Karpas-422 (cell line): ENCODE results near the gene SLIRP. TPM values are rescaled to one million over a fixed set of nuclear protein-coding genes. Genes with fewer than 3 reads are reported as not detected.
"Not testable (repeated sequence)": the region's sequence is repeated elsewhere in the genome, so short reads cannot be mapped to it uniquely, and the experiment has no call there.

ENCODE experiments used
- DNase-seq: peaks from one replicate; pipeline ENCODE4 v3.0.0-alpha.2; 2015
- H2AFZ ChIP-seq: fragments of 200-600 bp; sonication (generic); 2 replicates; pipeline ENCODE4 v1.6.1; 2014; ENCODE audit warnings: antibody characterized with exemption, low read length, mixed read lengths
- H3K27ac ChIP-seq: fragments of 200-600 bp; sonication (generic); 2 replicates; pipeline ENCODE4 v1.5.1; 2014; ENCODE audit warnings: mild to moderate bottlenecking, low read length, moderate library complexity
- H3K27me3 ChIP-seq: fragments of 200-600 bp; sonication (generic); 2 replicates; pipeline ENCODE4 v1.6.1; 2014; ENCODE audit warnings: low read length, mixed read lengths
- H3K36me3 ChIP-seq: fragments of 200-600 bp; sonication (generic); 2 replicates; pipeline ENCODE4 v1.6.1; 2014; ENCODE audit warnings: low read length, mixed read lengths; ENCODE audit not compliant: insufficient read depth
- H3K4me1 ChIP-seq: fragments of 200-600 bp; sonication (generic); 2 replicates; pipeline ENCODE4 v1.6.1; 2014; ENCODE audit warnings: mild to moderate bottlenecking, low read length, mixed read lengths
- H3K4me2 ChIP-seq: fragments of 200-600 bp; sonication (generic); 2 replicates; pipeline ENCODE4 v1.6.1; 2014; ENCODE audit warnings: low read length, low read depth, mild to moderate bottlenecking; ENCODE audit not compliant: poor library complexity, severe bottlenecking
- H3K4me3 ChIP-seq: fragments of 200-600 bp; sonication (generic); 2 replicates; pipeline ENCODE4 v1.5.1; 2014; ENCODE audit warnings: mild to moderate bottlenecking, antibody characterized with exemption, low read length, mixed read lengths
- H3K79me2 ChIP-seq: fragments of 200-600 bp; sonication (generic); 2 replicates; pipeline ENCODE4 v1.6.1; 2014; ENCODE audit warnings: mild to moderate bottlenecking, low read length, mixed read lengths
- H3K9ac ChIP-seq: fragments of 200-600 bp; sonication (generic); 2 replicates; pipeline ENCODE4 v1.6.0; 2014; ENCODE audit warnings: low read length
- H3K9me2 ChIP-seq: fragments of 200-600 bp; sonication (generic), shearing (Covaris generic); replicated peaks from 2 replicates; pipeline ENCODE4 v1.6.0; 2014; ENCODE audit warnings: mild to moderate bottlenecking, low read length, moderate library complexity; ENCODE audit not compliant: insufficient read depth
- H3K9me3 ChIP-seq: fragments of 300-700, 200-600 bp; sonication (generic); 2 replicates; pipeline ENCODE4 v1.6.1; 2014; ENCODE audit warnings: low read length, mixed read lengths
- H4K20me1 ChIP-seq: fragments of 200-600 bp; sonication (generic); 2 replicates; pipeline ENCODE4 v1.6.1; 2014; ENCODE audit warnings: mild to moderate bottlenecking, antibody characterized with exemption, low read length, low read depth; ENCODE audit not compliant: insufficient read depth
- total RNA-seq: library from RNA; depleted of rRNA; stranded (reverse); fragments of >200 nt; shearing (Covaris generic); gene quantifications from 2 replicates; pipeline ENCODE4 v1.2.3, GENCODE V29; 2014; ENCODE audit warnings: low replicate concordance

The SLIRP gene
- total RNA-seq, 1 experiment from 2014 or later = 204 TPM

DNA sequence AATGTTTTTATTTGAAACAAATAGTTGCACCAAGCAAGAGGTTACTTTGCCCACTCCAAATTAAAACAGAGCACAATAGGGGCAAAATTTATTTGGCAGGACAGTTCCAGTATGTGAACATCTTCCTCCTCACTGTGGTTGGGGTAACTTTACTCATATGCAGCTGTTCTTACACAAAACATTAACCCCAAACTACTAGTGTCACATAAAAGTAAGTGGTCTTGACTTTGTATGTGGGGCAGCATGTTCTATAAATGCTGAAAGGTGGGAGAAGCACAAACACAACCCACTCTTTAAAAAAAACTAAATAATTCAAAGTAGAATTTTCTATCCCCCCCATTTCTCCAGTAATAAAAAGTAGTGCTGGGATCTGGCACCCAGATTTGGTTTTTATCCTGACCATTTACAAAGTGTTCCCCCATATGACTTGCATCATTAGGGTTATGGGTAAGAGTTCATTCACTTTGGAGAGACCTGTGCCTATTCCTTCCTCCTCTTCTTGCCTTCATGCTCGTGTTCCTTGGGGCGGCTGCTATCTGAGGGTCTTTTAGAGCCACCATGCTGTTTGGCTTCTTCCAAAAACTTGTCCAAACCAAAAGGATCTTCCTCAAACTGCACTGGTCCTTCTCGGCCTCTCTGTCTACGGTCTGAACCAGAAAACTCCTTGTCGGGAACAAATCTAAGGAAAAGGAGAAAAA, 9.9 kb downstream of the SLIRP start:
- H2AFZ ChIP-seq = no peak overlapping the region
- no peak overlapping the region for H3K27ac ChIP-seq
- no peaks in the 10 kb centered on the region for H3K27me3 ChIP-seq
- H3K9me2 ChIP-seq = no peaks in the 10 kb centered on the region
- peaks cover 25% of the 10 kb centered on the region for H3K79me2 ChIP-seq
- H3K4me2 ChIP-seq = no peak overlapping the region
- H3K9me3 ChIP-seq = no peaks in the 10 kb centered on the region
- DNase-seq = no peak
- peaks cover 17% of the 10 kb centered on the region for H4K20me1 ChIP-seq
- H3K36me3 ChIP-seq = peaks cover 58% of the 10 kb centered on the region
- H3K4me1 ChIP-seq = no peaks in the 10 kb centered on the region
- H3K4me3 ChIP-seq = no peak overlapping the region
- H3K9ac ChIP-seq = no peak overlapping the region

DNA sequence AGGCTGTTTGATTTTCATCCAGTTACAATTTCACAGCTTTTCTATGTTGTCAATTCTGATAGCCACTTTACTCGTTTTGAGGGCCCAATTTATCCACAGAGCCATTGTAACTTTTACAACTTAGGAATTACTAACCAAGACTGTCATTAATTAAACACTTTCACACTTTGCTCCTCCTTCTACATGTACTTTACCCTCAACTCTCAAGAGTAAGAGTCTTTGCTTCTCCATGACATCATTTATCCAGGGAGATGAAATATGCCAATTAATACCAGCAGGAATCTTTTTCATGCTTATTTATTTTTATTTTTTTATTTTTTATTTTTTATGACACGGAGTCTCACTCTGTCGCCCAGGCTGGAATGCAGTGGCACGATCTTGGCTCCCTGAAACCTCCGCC, 13.5 kb downstream of the SLIRP start:
- Histone ChIP-seq H4K20me1 (no peaks in the 10 kb centered on the region), H3K9me2 (no peaks in the 10 kb centered on the region), H3K4me1 (peaks cover 9% of the 10 kb centered on the region), H3K27ac (no peak overlapping the region), H3K9me3 (no peaks in the 10 kb centered on the region), H3K4me2 (no peak overlapping the region), H3K79me2 (peaks cover 12% of the 10 kb centered on the region), H3K4me3 (no peak overlapping the region), H3K27me3 (no peaks in the 10 kb centered on the region), H2AFZ (no peak overlapping the region), H3K9ac (no peak overlapping the region), H3K36me3 (peaks cover 52% of the 10 kb centered on the region)
- no peak for DNase-seq

DNA sequence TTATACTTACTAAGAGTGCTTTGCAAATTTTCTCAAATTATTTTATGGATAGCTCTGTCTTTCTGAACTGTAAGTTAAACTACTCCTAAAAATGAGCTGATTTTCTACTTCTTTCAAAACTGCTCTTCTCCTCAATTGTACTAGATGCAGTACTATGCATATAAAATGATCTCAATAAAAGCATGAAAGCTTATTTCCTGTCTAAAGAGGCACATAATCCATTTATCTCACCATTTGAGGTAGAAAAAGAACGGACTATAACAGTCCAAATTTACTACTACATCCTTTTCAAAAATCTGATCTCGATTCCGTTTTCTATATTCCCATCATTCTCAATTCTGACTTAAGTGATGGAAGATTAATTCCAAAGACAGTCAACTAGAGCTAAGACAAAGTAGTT, 14.4 kb downstream of the SLIRP start:
- peaks cover 20% of the 10 kb centered on the region for H3K79me2 ChIP-seq
- H3K27me3 ChIP-seq = no peaks in the 10 kb centered on the region
- H3K4me2 ChIP-seq = no peak overlapping the region
- H3K4me1 ChIP-seq = peaks cover 9% of the 10 kb centered on the region
- H2AFZ ChIP-seq = no peak overlapping the region
- H4K20me1 ChIP-seq = no peaks in the 10 kb centered on the region
- no peak overlapping the region for H3K9ac ChIP-seq
- no peaks in the 10 kb centered on the region for H3K9me3 ChIP-seq
- peaks cover 53% of the 10 kb centered on the region for H3K36me3 ChIP-seq
- no peak for DNase-seq
- no peak overlapping the region for H3K4me3 ChIP-seq
- H3K27ac ChIP-seq = no peak overlapping the region
- H3K9me2 ChIP-seq = no peaks in the 10 kb centered on the region

DNA sequence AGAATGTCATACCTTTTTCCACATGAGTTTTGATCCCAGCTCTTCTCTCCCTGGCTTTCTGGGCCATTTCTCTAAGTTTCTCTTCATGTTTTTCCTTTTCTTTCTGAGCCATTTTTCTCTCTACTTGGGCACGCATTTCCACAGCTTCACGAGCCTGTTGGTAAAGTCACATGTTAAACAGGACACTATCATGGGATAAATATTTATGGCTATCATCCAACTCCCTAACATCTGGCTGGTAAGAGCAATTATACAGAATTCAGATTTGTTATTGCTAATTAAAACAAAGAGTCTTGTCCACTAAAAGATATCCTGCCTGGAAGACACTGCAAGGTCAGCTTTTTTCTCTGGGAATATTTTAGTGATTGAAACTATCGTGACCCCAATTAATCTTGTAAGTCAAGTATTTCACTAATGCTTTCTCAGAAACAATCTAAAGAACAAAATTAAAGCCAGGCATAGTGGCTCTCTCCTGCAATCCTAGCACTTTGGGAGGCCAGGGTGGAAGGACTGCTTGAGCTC, 23.1 kb downstream of the SLIRP start:
- Histone ChIP-seq H3K27ac (no peak overlapping the region), H3K4me3 (no peak overlapping the region), H3K79me2 (peaks cover 42% of the 10 kb centered on the region), H3K4me1 (peaks cover 11% of the 10 kb centered on the region), H3K36me3 (peaks cover 89% of the 10 kb centered on the region), H4K20me1 (no peaks in the 10 kb centered on the region), H3K27me3 (no peaks in the 10 kb centered on the region), H2AFZ (no peak overlapping the region), H3K9me2 (no peaks in the 10 kb centered on the region), H3K9ac (no peak overlapping the region), H3K9me3 (no peaks in the 10 kb centered on the region), H3K4me2 (no peak overlapping the region)
- DNase-seq = no peak

DNA sequence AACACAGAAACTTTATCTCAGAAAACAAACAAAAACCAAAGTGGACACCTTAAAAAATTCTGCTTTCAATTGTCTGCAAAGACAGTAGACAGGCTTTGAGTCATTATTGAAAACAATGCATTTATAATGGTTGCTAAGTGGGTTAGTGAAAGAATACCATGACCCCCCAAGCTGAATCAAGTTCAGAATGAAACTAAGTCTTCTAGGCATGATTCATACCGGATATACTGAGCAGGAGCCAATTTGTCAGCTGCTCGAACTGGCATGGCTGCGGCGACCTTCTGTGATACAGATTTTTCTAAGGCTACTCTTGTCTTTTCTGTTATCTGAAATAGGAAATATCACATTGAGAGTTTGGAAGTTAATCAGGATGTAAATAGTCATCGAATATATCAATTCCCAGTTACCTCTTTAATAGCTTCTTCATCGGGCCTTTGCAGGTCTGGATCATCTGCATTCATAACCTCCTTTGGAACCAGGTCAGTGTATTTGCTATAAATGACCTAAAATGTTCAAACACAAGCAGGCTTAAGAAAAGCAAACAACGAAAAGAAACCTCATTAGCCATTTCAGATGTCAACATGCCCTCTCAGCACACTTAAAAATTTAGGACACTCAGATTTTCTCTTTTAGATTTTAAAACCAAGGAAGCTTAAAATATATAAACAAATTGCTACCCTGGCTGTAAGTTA, 30.8 kb downstream of the SLIRP start:
- H4K20me1 ChIP-seq = peaks cover 5% of the 10 kb centered on the region; the same call in 1 of the 2 replicates
- no peak overlapping the region for H3K4me2 ChIP-seq
- H3K27ac ChIP-seq = no peak overlapping the region
- H3K79me2 ChIP-seq = peaks cover 57% of the 10 kb centered on the region
- no peaks in the 10 kb centered on the region for H3K27me3 ChIP-seq
- no peak overlapping the region for H2AFZ ChIP-seq
- no peaks in the 10 kb centered on the region for H3K9me3 ChIP-seq
- DNase-seq = no peak
- H3K9ac ChIP-seq = no peak overlapping the region
- no peak overlapping the region for H3K4me3 ChIP-seq
- peaks cover 63% of the 10 kb centered on the region for H3K36me3 ChIP-seq
- H3K4me1 ChIP-seq = no peaks in the 10 kb centered on the region
- H3K9me2 ChIP-seq = no peaks in the 10 kb centered on the region

DNA sequence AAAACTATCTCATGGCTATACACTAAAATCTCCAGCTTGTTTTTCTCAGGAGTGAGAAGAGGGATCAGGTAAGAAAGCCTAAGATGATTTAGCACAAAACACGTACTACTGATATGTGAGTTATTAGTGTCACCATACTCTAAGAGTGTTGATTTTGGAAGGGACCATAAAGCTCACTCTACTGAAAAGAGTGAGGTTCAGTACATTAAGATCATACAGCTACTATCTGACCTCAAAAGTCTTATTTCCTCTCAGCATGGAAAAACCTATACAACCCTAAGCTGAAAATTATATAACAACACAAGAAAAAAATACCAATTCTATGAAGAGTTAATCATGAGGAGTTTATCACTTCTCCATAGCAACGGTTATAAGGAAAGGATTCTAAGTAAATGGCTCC, 33.5 kb downstream of the SLIRP start:
- Histone ChIP-seq H3K4me2 (no peak overlapping the region), H2AFZ (no peak overlapping the region), H3K27ac (no peak overlapping the region), H3K27me3 (no peaks in the 10 kb centered on the region), H3K9ac (no peak overlapping the region), H3K9me2 (no peaks in the 10 kb centered on the region), H3K9me3 (no peaks in the 10 kb centered on the region), H3K79me2 (peaks cover 66% of the 10 kb centered on the region), H3K4me1 (no peaks in the 10 kb centered on the region), H3K4me3 (no peak overlapping the region), H4K20me1 (peaks cover 6% of the 10 kb centered on the region; the same call in 1 of the 2 replicates), H3K36me3 (peaks cover 44% of the 10 kb centered on the region)
- DNase-seq = no peak

DNA sequence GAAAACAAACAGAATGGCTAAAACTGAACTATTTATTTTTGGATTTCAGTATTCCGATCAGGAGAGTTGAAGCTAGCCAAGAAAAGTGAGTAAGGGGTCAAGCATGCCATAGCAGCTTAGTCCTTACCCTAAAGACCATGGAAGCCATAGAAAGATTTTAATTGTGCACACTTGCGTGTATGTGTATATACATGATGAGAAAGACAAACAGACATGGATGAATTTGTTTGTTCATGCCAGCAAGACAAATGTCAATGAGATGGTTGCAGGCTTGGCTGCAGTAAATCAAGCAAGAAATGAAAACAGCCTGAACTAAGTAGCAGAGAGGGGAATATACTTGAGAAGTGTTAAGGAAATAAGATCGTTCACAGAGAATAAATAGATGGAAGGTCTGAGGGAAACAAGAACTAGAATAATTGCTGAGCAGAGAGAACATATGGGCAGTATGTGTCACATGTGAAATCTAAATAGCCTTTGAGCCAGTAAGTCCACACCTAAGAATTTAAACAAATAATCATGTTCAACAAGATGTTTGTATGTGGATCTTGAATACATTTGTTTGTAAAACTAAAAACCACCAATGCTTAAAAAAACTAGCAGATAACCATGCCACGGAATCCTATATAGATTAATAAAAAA, 38.3 kb downstream of the SLIRP start:
- Histone ChIP-seq H2AFZ (no peak overlapping the region), H3K9ac (no peak overlapping the region), H3K79me2 (peaks cover 63% of the 10 kb centered on the region), H3K9me2 (no peaks in the 10 kb centered on the region), H3K4me2 (no peak overlapping the region), H3K27ac (no peak overlapping the region), H3K27me3 (no peaks in the 10 kb centered on the region), H3K4me3 (no peak overlapping the region), H3K9me3 (no peaks in the 10 kb centered on the region), H3K36me3 (peaks cover 43% of the 10 kb centered on the region), H4K20me1 (peaks cover 3% of the 10 kb centered on the region; the same call in 1 of the 2 replicates), H3K4me1 (no peaks in the 10 kb centered on the region)
- no peak for DNase-seq

DNA sequence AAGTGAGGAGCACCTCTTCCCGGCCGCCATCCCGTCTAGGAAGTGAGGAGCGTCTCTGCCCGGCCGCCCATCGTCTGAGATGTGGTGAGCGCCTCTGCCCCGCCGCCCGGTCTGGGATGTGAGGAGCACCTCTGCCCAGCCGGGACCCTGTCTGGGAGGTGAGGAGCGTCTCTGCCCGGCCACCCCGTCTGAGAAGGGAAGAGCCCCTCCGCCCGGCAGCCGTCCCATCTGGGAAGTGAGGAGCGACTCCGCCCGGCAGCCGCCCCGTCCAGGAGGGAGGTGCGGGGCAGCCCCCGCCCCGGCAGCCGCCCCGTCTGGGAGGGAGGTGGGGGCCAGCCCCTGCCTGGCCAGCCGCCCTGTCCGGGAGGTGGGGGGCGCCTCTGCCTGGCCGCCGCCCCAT, 39.5 kb downstream of the SLIRP start:
- H4K20me1 ChIP-seq, H2AFZ ChIP-seq, H3K4me1 ChIP-seq, H3K4me2 ChIP-seq, H3K9me3 ChIP-seq, DNase-seq, H3K27me3 ChIP-seq, H3K4me3 ChIP-seq, H3K9me2 ChIP-seq, H3K27ac ChIP-seq, H3K9ac ChIP-seq: not testable (repeated sequence)
- H3K36me3 ChIP-seq = peaks cover 47% of the 10 kb centered on the region
- peaks cover 64% of the 10 kb centered on the region for H3K79me2 ChIP-seq
